A673 (cell line): Measurements from ENCODE around the gene APBA3.

Experiments used
- CTCF ChIP-seq: fragments of 300-800, 200-600 bp; sonication (generic); conservative IDR thresholded peaks from 2 replicates; pipeline ENCODE4 v1.5.1; 2017; ENCODE audit warnings: low read depth, mild to moderate bottlenecking, antibody characterized with exemption, low read length, moderate library complexity, mixed read lengths
- EZH2 ChIP-seq: fragments of 200-600 bp; sonication (generic); IDR thresholded peaks from 2 replicates; pipeline ENCODE4 v1.6.1; 2017; ENCODE audit warnings: borderline replicate concordance, low read depth, mild to moderate bottlenecking, mixed read lengths, antibody characterized with exemption, low read length; ENCODE audit not compliant: poor library complexity, severe bottlenecking

GRCh38 chr19:3800996-3801395, 39.5 kb upstream of the APBA3 start:
- TF ChIP-seq CTCF (no peak), EZH2 (no peak)
